ENCODE data around the gene LTBP1. TPM values are rescaled to one million over a fixed set of nuclear protein-coding genes. Genes with fewer than 3 reads are reported as not detected.

The LTBP1 gene
- total RNA-seq, 2 experiments from 2014 or later: 0.18 TPM; not detected in 1

DNA sequence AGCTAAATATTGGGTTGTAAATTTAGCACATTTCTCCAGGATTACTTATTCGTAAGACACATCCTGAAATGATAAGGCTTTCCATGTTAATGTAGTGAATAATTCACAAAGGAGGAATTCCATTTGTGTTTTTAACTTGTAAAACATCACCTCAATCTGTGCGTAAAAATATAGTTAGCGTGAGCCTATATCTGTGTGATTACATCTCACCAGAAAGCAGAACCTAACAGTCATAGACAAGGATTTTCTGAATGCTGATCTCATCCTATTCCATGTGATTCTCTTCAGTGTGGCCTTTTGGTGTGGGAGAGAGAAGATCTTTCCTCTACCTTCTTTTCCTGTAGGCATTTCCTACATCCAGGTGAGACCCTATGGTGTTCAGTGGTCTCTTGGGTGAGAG, 266.5 kb downstream of the LTBP1 start:
- Mint-ChIP-seq H3K4me3 (no peak overlapping the region), H3K27me3 (no peaks in the 10 kb centered on the region), H3K9me3 (no peaks in the 10 kb centered on the region), H3K36me3 (ENCODE audit: low read depth) (no peaks in the 10 kb centered on the region), H3K4me1 (ENCODE audit: low read depth) (no peaks in the 10 kb centered on the region), H3K27ac (no peak overlapping the region)
- DNase-seq: no peak
- no peak for TF ChIP-seq CTCF (IDR thresholded peaks at IDR 0.05)
- ChIA-PET POLR2A (no interaction called here), CTCF (no interaction called here)
- no peak for ATAC-seq
- intact Hi-C loops (cut with micrococcal nuclease): loop anchor here (5.0 kb wide), 1 partner anchor 159 kb away; no protein-coding TSS in a partner anchor

- Mint-ChIP-seq H3K4me1 (ENCODE audit: low read depth) (no peaks in the 10 kb centered on the region), H3K4me3 (no peak overlapping the region), H3K9me3 (no peaks in the 10 kb centered on the region), H3K27me3 (no peaks in the 10 kb centered on the region), H3K36me3 (ENCODE audit: low read depth) (no peaks in the 10 kb centered on the region), H3K27ac (no peak overlapping the region)
- intact Hi-C loops (cut with micrococcal nuclease): loop anchor here (5.0 kb wide), 1 partner anchor 159 kb away; no protein-coding TSS in a partner anchor
- ChIA-PET CTCF (no interaction called here), POLR2A (no interaction called here)
- no peak for TF ChIP-seq CTCF (IDR thresholded peaks at IDR 0.05)
- no peak for DNase-seq
- ATAC-seq: no peak
Observed at GRCh38 chr2:33213648-33214047, 266.9 kb downstream of the LTBP1 start.

GRCh38 chr2:33214436-33214835, 267.7 kb downstream of the LTBP1 start:
- CTCF ChIA-PET: no interaction called here

GRCh38 chr2:33214857-33215256, 268.1 kb downstream of the LTBP1 start:
- no peak for TF ChIP-seq CTCF (IDR thresholded peaks at IDR 0.05)
- DNase-seq (no peak), ATAC-seq (no peak)
- Mint-ChIP-seq H3K4me1 (ENCODE audit: low read depth) (peaks cover 4% of the 10 kb centered on the region), H3K4me3 (no peak overlapping the region), H3K27ac (no peak overlapping the region), H3K36me3 (ENCODE audit: low read depth) (no peaks in the 10 kb centered on the region), H3K27me3 (peaks cover 4% of the 10 kb centered on the region), H3K9me3 (no peaks in the 10 kb centered on the region)
- intact Hi-C loops (cut with micrococcal nuclease): loop anchor here (5.0 kb wide), 1 partner anchor 157 kb away; no protein-coding TSS in a partner anchor
- POLR2A ChIA-PET: no interaction called here
- CTCF ChIA-PET: no interaction called here

More at GRCh38 chr2:33214436-33214835, 267.7 kb downstream of the LTBP1 start:
- Mint-ChIP-seq H3K36me3 (ENCODE audit: low read depth) (no peaks in the 10 kb centered on the region), H3K4me1 (ENCODE audit: low read depth) (no peaks in the 10 kb centered on the region), H3K4me3 (no peak overlapping the region), H3K9me3 (no peaks in the 10 kb centered on the region), H3K27me3 (peaks cover 1% of the 10 kb centered on the region), H3K27ac (no peak overlapping the region)
- POLR2A ChIA-PET: no interaction called here
- no peak for ATAC-seq
- peak; percentile 6 for DNase-seq
- intact Hi-C loops (cut with micrococcal nuclease): loop anchor here (5.0 kb wide), 1 partner anchor 158 kb away; no protein-coding TSS in a partner anchor
- no peak for TF ChIP-seq CTCF (IDR thresholded peaks at IDR 0.05)

DNA sequence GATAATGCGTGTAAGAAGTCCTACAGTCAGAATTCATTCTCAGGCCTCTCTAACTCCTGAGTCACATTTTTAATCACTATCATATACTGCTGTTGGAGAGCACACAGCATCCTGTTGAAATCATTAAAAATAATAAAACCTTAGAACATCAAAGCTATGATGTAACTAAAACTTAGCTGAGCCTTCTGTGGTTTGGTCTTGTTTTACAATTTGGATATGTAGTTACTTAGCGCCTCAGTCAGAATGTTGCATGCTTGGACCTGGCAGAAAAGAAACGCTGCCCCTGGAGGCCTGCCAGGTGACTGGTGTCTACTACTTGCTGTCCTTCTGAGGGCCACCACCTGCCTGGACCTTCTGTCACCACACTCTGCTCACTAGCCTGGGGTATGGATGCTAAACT, 268.5 kb downstream of the LTBP1 start:
- CTCF ChIA-PET: no interaction called here
- POLR2A ChIA-PET: no interaction called here
- H3K4me3 Mint-ChIP-seq: no peak overlapping the region
- no peak for TF ChIP-seq CTCF (IDR thresholded peaks at IDR 0.05)
- peaks cover 4% of the 10 kb centered on the region for H3K27me3 Mint-ChIP-seq
- H3K4me1 Mint-ChIP-seq (ENCODE audit: low read depth): peaks cover 8% of the 10 kb centered on the region
- no peaks in the 10 kb centered on the region for H3K36me3 Mint-ChIP-seq (ENCODE audit: low read depth)
- intact Hi-C loops (cut with micrococcal nuclease): no loop called here
- no peak for ATAC-seq
- no peak for DNase-seq
- H3K9me3 Mint-ChIP-seq: no peaks in the 10 kb centered on the region
- H3K27ac Mint-ChIP-seq: no peak overlapping the region
